Gastrocnemius medialis (tissue), 4 donors: ENCODE data around the gene TIGD7.

Source experiments
- CTCF ChIP-seq, 5 experiments: fragments of 450-650 bp in 3 of 5; fragments of 200-600 bp in 2 of 5; sonication (generic) in 2 of 5; IDR thresholded peaks in 4 of 5; conservative IDR thresholded peaks in 1 of 5; 1 replicate in 4 of 5; 2 replicates in 1 of 5; pipeline ENCODE4 v1.5.1; 2016 to 2019; ENCODE audit warnings: antibody characterized with exemption in 5 of 5, mild to moderate bottlenecking in 3 of 5, moderate library complexity in 3 of 5
- POLR2A ChIP-seq, 2 donors: fragments of 450-650 bp; IDR thresholded peaks; one replicate each; pipeline ENCODE4 v1.6.1; 2017; ENCODE audit warnings: antibody characterized with exemption in 2 of 2, mild to moderate bottlenecking in 2 of 2, moderate library complexity in 2 of 2

GRCh38 chr16:3259836-3260235 is 45.4 kb downstream of the TIGD7 start:
- TF ChIP-seq CTCF (IDR thresholded peaks at IDR 0.05 in 4 of 5, conservative IDR thresholded peaks at IDR 0.05 in 1 of 5) (no peak), POLR2A (IDR thresholded peaks at IDR 0.05) (no peak)
